Panc1 (cell line): ENCODE data around the gene ALDH1B1. TPM values are rescaled to one million over a fixed set of nuclear protein-coding genes. Genes with fewer than 3 reads are reported as not detected.

Experiments used
- ATAC-seq: fragments of 200-7000 bp; cut with Tn5 transposase; 2 replicates; pipeline ENCODE4 v1.9.1; 2020; ENCODE audit warnings: mild to moderate bottlenecking, moderate library complexity
- BruUV-seq: library from RNA; stranded (reverse); fragments of 400-500 nt; replicated peaks from 2 replicates; lab custom pipeline; 2021; lab: Mats Ljungman, UMichigan
- CTCF ChIA-PET: fragments of 300-600 bp; sonication (Branson Sonifier 250); formaldehyde crosslinking; loops from one replicate; lab custom pipeline; 2022; ENCODE audit warnings: antibody characterized with exemption; lab: Charles Lee
- POLR2A ChIA-PET: fragments of 300-600 bp; sonication (Branson Sonifier 250); formaldehyde crosslinking; loops from one replicate; lab custom pipeline; 2022; ENCODE audit warnings: antibody characterized with exemption; lab: Charles Lee
- DNase-seq: peaks from one replicate; pipeline ENCODE4 v3.0.0-alpha.2; 2010; ENCODE audit warnings: low read depth, low spot score
- H3K27ac ChIP-seq: 2 replicates; pipeline ENCODE4 v1.5.1; 2011; ENCODE audit warnings: mild to moderate bottlenecking, low read length, inconsistent platforms
- H3K27me3 ChIP-seq: fragments of 200-500 bp; sonication (Bioruptor generic); 2 replicates; pipeline ENCODE4 v1.6.0; 2014; ENCODE audit warnings: low read length, inconsistent platforms; ENCODE audit not compliant: control insufficient read depth, insufficient read depth
- H3K36me3 ChIP-seq: fragments of 200-500 bp; sonication (Bioruptor generic); 2 replicates; pipeline ENCODE4 v1.5.1; 2014; ENCODE audit warnings: inconsistent platforms, mild to moderate bottlenecking, low read length, moderate library complexity; ENCODE audit not compliant: control insufficient read depth, insufficient read depth
- H3K4me1 ChIP-seq: 2 replicates; pipeline ENCODE4 v1.5.1; 2011; ENCODE audit warnings: inconsistent platforms, mild to moderate bottlenecking, low read length, moderate library complexity; ENCODE audit not compliant: control insufficient read depth, insufficient read depth
- H3K4me3 ChIP-seq, 2 experiments: 2 replicates each; pipeline ENCODE4 v1.5.1; 2011 to 2012; ENCODE audit warnings: low read depth in 2 of 2, low read length in 2 of 2, mild to moderate bottlenecking in 2 of 2, inconsistent platforms in 1 of 2, moderate library complexity in 1 of 2
- H3K9me3 ChIP-seq: fragments of 200-500 bp; sonication (Bioruptor generic); 2 replicates; pipeline ENCODE4 v1.5.1; 2014; ENCODE audit warnings: low read depth, mild to moderate bottlenecking, inconsistent platforms, low read length, moderate library complexity; ENCODE audit not compliant: control insufficient read depth, insufficient read depth
- POLR2AphosphoS5 ChIP-seq: IDR thresholded peaks from 2 replicates; pipeline ENCODE4 v1.6.1; 2012; ENCODE audit warnings: mild to moderate bottlenecking, low read depth, low read length, moderate library complexity
- REST ChIP-seq, 2 experiments: IDR thresholded peaks; 2 replicates each; pipeline ENCODE4 v1.6.1; 2011 to 2012; ENCODE audit warnings: low read depth in 2 of 2, control low read depth in 1 of 2, low read length in 1 of 2, mild to moderate bottlenecking in 1 of 2, moderate library complexity in 1 of 2; ENCODE audit not compliant: insufficient read depth in 1 of 2
- SIN3A ChIP-seq: IDR thresholded peaks from 2 replicates; pipeline ENCODE4 v1.6.1; 2012; ENCODE audit warnings: low read depth, mild to moderate bottlenecking, low read length, moderate library complexity, borderline replicate concordance; ENCODE audit not compliant: insufficient read depth
- TCF7L2 ChIP-seq: IDR thresholded peaks from 2 replicates; pipeline ENCODE4 v1.6.1; 2011; ENCODE audit warnings: mild to moderate bottlenecking, low read depth, low read length, inconsistent platforms
- in situ Hi-C: cut with HindIII; loops from 2 replicates; pipeline ENCODE4 v1.10.0; 2016; ENCODE audit warnings: low sequenced_read_pairs, low pct_unique_long_range_greater_than_20kb
- intact Hi-C: fragments of 100-400 bp; cut with micrococcal nuclease; formaldehyde crosslinking; loops from one replicate; pipeline ENCODE4 v1.10.0; 2022; ENCODE audit not compliant: unreplicated experiment
- total RNA-seq: library from RNA; stranded (reverse); gene quantifications from one replicate; pipeline ENCODE4 v1.2.1, GENCODE V29; 2021; ENCODE audit not compliant: unreplicated experiment
- TF ChIP-seq, protein P1 (sequence below): fragments of 450-650 bp; IDR thresholded peaks from 2 replicates; pipeline ENCODE4 v1.5.1; 2017; ENCODE audit warnings: mild to moderate bottlenecking

ALDH1B1 gene
- total RNA-seq, 1 experiment from 2014 or later, result 34.2 TPM

- no peak for TF ChIP-seq SIN3A
- TF ChIP-seq, protein P1, sequence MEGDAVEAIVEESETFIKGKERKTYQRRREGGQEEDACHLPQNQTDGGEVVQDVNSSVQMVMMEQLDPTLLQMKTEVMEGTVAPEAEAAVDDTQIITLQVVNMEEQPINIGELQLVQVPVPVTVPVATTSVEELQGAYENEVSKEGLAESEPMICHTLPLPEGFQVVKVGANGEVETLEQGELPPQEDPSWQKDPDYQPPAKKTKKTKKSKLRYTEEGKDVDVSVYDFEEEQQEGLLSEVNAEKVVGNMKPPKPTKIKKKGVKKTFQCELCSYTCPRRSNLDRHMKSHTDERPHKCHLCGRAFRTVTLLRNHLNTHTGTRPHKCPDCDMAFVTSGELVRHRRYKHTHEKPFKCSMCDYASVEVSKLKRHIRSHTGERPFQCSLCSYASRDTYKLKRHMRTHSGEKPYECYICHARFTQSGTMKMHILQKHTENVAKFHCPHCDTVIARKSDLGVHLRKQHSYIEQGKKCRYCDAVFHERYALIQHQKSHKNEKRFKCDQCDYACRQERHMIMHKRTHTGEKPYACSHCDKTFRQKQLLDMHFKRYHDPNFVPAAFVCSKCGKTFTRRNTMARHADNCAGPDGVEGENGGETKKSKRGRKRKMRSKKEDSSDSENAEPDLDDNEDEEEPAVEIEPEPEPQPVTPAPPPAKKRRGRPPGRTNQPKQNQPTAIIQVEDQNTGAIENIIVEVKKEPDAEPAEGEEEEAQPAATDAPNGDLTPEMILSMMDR, result no peak
- TF ChIP-seq POLR2AphosphoS5, result no peak
- TF ChIP-seq TCF7L2, result no peak
- TF ChIP-seq REST (IDR thresholded peaks at IDR 0.05; ENCODE audit: insufficient read depth in 1 of 2, low read depth in 2 of 2, low read length in 1 of 2), result no peak
- POLR2A ChIA-PET, result no interaction called here
- H3K9me3 ChIP-seq, result no peaks in the 10 kb centered on the region
- no peaks in the 10 kb centered on the region for H3K36me3 ChIP-seq
- H3K27ac ChIP-seq, result no peak overlapping the region
- DNase-seq (no peak), ATAC-seq (no peak)
- H3K4me3 ChIP-seq, result no peak overlapping the region
- intact Hi-C loops, result no loop called here
- in situ Hi-C loops, result no loop called here
- CTCF ChIA-PET, result no interaction called here
- no peaks in the 10 kb centered on the region for H3K4me1 ChIP-seq
- BruUV-seq, result no TSS peak
- H3K27me3 ChIP-seq, result no peaks in the 10 kb centered on the region
Observed at GRCh38 chr9:38368731-38369130, 23.8 kb upstream of the ALDH1B1 start.

GRCh38 chr9:38370176-38370575 is 22.3 kb upstream of the ALDH1B1 start:
- DNase-seq, result no peak
- Histone ChIP-seq H3K4me3 (no peak overlapping the region), H3K4me1 (no peaks in the 10 kb centered on the region), H3K27me3 (no peaks in the 10 kb centered on the region), H3K9me3 (no peaks in the 10 kb centered on the region), H3K36me3 (no peaks in the 10 kb centered on the region), H3K27ac (no peak overlapping the region)
- ChIA-PET POLR2A (no interaction called here), CTCF (interaction anchor here (0.5 kb wide), 1 partner anchor 38 kb away, joined by 6 read pairs; no protein-coding TSS in a partner anchor)
- TF ChIP-seq, protein P1, result no peak
- no peak for TF ChIP-seq REST (IDR thresholded peaks at IDR 0.05; ENCODE audit: insufficient read depth in 1 of 2, low read depth in 2 of 2, low read length in 1 of 2)
- TF ChIP-seq TCF7L2, result no peak
- TF ChIP-seq POLR2AphosphoS5, result no peak
- TF ChIP-seq SIN3A, result no peak
- BruUV-seq, result no TSS peak
- no peak for ATAC-seq
- in situ Hi-C loops (no loop called here), intact Hi-C loops (no loop called here)
